HG03196 (cell line): ENCODE measurements around the gene NCK2.

Experiments
- ATAC-seq: cut with Tn5 transposase; IDR thresholded peaks from one replicate; pipeline ENCODE4 v1.9.1; 2021; ENCODE audit not compliant: unreplicated experiment

NCK2 gene

GRCh38 chr2:105841551-105841950 lies 96.8 kb downstream of the NCK2 start:
- ATAC-seq = no peak

DNA sequence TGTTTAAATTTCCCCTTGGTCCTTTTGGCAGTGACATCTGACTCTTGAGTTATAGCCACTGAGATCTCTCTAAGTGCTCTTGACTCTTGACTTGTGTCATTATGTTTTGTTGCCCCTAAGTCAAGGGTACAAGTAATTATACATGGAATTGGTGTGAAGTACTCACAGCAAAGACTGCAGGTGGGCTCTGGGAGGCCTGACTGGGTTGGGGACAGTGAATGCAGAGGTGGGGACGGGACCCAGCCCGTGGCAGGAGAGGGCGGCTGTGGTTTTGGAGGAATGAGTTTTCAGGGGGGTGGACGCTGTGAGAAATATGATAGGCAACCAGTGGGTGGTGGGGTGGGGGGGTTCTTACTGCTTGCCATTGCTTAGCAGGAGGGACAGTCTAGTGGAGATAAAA lies 97.8 kb downstream of the NCK2 start:
- ATAC-seq = no peak

- ATAC-seq = no peak
These were observed 99.0 kb downstream of the NCK2 start for GRCh38 chr2:105843476-105844374.

- ATAC-seq = no peak
These were observed 101.3 kb downstream of the NCK2 start for GRCh38 chr2:105845976-105846375.

- no peak for ATAC-seq
These were observed 102.3 kb downstream of the NCK2 start for GRCh38 chr2:105847056-105847455.

DNA sequence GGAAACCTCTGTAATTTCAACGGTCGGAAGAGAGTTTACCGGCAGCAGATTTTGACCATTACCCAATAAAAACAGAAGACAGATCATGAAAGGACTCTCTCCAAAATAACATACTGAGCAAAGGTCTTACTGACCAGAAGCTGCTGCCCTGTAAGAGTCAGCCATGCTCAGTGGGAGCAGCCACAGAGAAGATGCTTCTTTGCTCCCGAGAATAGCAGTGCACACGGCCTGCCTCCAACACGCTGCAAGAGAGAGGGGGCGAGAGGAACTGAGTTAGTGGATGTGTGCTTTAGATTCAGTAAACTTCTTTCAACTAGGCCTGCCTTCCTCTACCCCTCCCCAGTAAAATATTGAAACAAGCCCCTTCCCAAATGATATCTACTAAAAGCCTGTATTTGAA lies 103.7 kb downstream of the NCK2 start:
- no peak for ATAC-seq

- ATAC-seq = no peak
These were observed 104.9 kb downstream of the NCK2 start for GRCh38 chr2:105849431-105850179.

- no peak for ATAC-seq
These were observed 107.4 kb downstream of the NCK2 start for GRCh38 chr2:105852066-105852465.

GRCh38 chr2:105853354-105854088 lies 108.8 kb downstream of the NCK2 start:
- no peak for ATAC-seq

- no peak for ATAC-seq
These were observed 110.3 kb downstream of the NCK2 start for GRCh38 chr2:105854972-105855371.

DNA sequence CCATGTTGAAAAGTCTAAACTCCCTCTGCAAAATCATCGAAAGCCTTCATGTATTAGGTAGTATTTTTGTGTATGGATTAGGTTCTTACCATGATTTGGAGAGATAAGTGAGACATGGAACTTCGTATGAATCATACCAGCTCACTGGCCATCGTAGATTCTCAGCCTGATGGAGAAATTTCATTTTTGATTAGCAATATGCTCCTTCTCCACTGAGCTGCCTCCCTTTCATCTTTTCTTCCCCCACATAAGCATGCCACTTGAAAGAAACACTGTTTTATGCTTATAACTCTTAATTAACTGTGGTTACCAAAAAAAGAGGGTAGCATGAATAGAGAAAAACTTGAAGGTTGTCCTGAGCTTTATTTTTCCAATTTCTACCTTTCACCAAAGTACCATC lies 111.9 kb downstream of the NCK2 start:
- no peak for ATAC-seq

- no peak for ATAC-seq
These were observed 112.5 kb downstream of the NCK2 start for GRCh38 chr2:105857076-105857740.

- no peak for ATAC-seq
These were observed 114.4 kb downstream of the NCK2 start for GRCh38 chr2:105858868-105859693.

GRCh38 chr2:105859694-105859951 lies 114.9 kb downstream of the NCK2 start:
- no peak for ATAC-seq

DNA sequence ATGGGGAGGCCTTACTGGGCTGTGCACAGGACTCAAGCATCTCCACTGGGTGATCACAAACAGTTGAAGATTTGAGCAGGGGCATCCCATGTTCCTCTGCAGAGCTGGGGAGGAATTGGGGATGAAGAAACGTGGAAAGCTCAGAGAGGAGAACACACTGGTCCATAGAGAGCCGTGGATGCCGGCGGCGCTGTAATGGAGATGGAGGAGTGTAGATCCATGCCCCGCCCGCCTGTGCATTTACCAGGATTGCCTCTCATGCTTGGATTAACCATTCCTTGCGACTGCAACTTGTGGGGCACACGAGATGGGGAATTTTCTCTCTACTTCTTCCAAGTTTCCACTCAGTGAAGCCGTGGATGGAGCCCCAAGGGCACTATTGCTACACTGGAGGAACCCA lies 115.9 kb downstream of the NCK2 start:
- ATAC-seq = no peak

GRCh38 chr2:105861200-105861599 lies 116.5 kb downstream of the NCK2 start:
- ATAC-seq = no peak

DNA sequence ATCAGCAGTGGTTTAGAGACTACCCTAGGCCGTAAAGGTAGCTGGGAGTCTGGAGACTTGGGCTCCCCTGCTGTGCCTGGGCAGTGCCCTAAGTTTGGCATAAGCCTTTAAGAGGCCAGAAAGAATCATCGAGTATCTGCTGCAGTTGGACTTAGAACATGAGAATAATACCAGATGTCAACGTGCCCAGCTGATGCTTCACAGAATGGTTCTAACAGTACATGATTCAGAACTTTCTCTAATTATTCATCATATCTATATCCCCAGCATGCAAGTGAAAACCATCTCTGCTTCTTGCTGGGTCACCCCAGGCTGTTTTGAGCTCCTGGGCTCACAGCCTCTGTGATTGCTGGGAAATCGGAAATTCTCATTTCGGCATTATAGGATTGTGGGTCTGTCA lies 118.1 kb downstream of the NCK2 start:
- no peak for ATAC-seq

- ATAC-seq = no peak
These were observed 119.5 kb downstream of the NCK2 start for GRCh38 chr2:105864262-105864661.

DNA sequence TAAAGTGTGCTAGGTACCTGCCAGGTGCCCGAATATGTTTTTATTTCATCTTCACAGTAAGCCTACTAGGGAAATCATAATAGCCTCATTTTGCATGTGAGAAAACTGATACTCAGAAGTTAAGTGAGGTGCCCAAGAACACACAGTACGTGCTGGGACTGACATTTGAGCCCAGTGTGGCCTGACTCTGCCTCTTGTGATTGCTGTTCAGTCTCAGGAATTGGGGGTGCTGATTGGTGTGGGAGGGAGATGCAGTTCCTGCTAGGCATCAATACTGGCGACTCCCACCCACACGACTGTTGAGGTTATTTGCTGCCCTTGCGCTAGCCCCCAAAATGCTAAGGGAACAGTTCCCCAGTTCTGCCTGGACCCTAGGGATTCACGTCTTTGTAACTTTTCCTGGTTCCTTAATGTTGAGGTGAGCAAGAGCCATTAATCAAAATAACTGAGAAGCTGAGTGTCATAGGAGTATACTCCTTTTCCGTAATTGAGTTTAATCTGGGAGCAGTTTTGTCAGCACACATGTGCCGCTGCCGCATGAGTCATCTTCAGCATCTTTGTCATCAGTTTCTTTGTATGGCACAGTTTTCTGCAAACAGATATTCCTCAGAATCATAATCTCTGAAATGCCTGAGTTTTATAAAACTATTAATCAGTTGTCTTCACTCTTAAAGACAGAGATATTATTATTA lies 120.7 kb downstream of the NCK2 start:
- no peak for ATAC-seq
